HL-60/S4 treated with phorbol 12-myristate 13-acetate at 8.2 ng/mL for 4 days and 3 days (cell line): ENCODE data around the gene NUP58.

ENCODE experiments used
- in situ Hi-C: fragments of 300-500 bp; cut with MboI; formaldehyde crosslinking; loops from 2 replicates; pipeline ENCODE4 v1.15.0; 2022; ENCODE audit warnings: low sequenced_read_pairs

NUP58 gene

GRCh38 chr13:25375727-25376358 lies 74.4 kb downstream of the NUP58 start:
- in situ Hi-C loops, result no loop called here

GRCh38 chr13:25377244-25377962 lies 76.0 kb downstream of the NUP58 start:
- in situ Hi-C loops, result no loop called here

- in situ Hi-C loops, result no loop called here
These were observed 77.1 kb downstream of the NUP58 start for GRCh38 chr13:25378528-25378927.

GRCh38 chr13:25379011-25379410 lies 77.6 kb downstream of the NUP58 start:
- in situ Hi-C loops, result no loop called here

- in situ Hi-C loops, result no loop called here
These were observed 78.7 kb downstream of the NUP58 start for GRCh38 chr13:25380082-25380481.

- in situ Hi-C loops, result no loop called here
These were observed 79.4 kb downstream of the NUP58 start for GRCh38 chr13:25380741-25381324.

- in situ Hi-C loops, result no loop called here
These were observed 83.5 kb downstream of the NUP58 start for GRCh38 chr13:25384758-25385410.

- in situ Hi-C loops, result no loop called here
These were observed 90.5 kb downstream of the NUP58 start for GRCh38 chr13:25391932-25392331.
